ENCODE data around the gene IL5RA.

Gene IL5RA

GRCh38 chr3:3110299-3110630, at the start of gene IL5RA:
TSS of gene IL5RA (minus strand) at chr3:3110374. CDS start at chr3:3104984, 5,390 bp downstream.
- DNase-seq, result no peak

- no peak for DNase-seq
Observed at GRCh38 chr3:3157484-3157883, 47.3 kb upstream of the IL5RA start.

- no peak for DNase-seq
Observed at GRCh38 chr3:3154879-3155610, 44.9 kb upstream of the IL5RA start.

GRCh38 chr3:3151513-3151912, 41.3 kb upstream of the IL5RA start:
- DNase-seq, result no peak

GRCh38 chr3:3149560-3149959, 39.4 kb upstream of the IL5RA start:
- no peak for DNase-seq

- DNase-seq, result no peak
Observed at GRCh38 chr3:3145831-3146230, 35.7 kb upstream of the IL5RA start.

GRCh38 chr3:3141939-3142338, 31.8 kb upstream of the IL5RA start:
- DNase-seq, result no peak

GRCh38 chr3:3137526-3137925, 27.4 kb upstream of the IL5RA start:
- DNase-seq, result no peak

- DNase-seq, result no peak
Observed at GRCh38 chr3:3134750-3135448, 24.7 kb upstream of the IL5RA start.

- no peak for DNase-seq
Observed at GRCh38 chr3:3133500-3133899, 23.3 kb upstream of the IL5RA start.

- DNase-seq, result no peak
Observed at GRCh38 chr3:3129579-3129978, 19.4 kb upstream of the IL5RA start.

GRCh38 chr3:3127432-3128010, 17.3 kb upstream of the IL5RA start:
- no peak for DNase-seq

- DNase-seq, result peak; percentile 2
Observed at GRCh38 chr3:3126477-3127431, 16.6 kb upstream of the IL5RA start, which contains the start of gene TRNT1. TSS of gene TRNT1 (plus strand) at chr3:3126940. CDS start at chr3:3129041, 2,101 bp downstream.

GRCh38 chr3:3125977-3126376, 15.8 kb upstream of the IL5RA start:
- no peak for DNase-seq

- DNase-seq, result no peak
Observed at GRCh38 chr3:3119393-3119851, 9.2 kb upstream of the IL5RA start.

GRCh38 chr3:3117651-3118050, 7.5 kb upstream of the IL5RA start:
- DNase-seq, result no peak

- no peak for DNase-seq
Observed at GRCh38 chr3:3113042-3113709, 3.0 kb upstream of the IL5RA start.

- no peak for DNase-seq
Observed at GRCh38 chr3:3110749-3111361, 681 bp upstream of the IL5RA start.

GRCh38 chr3:3109407-3110298, 521 bp downstream of the IL5RA start:
- no peak for DNase-seq

- no peak for DNase-seq
Observed at GRCh38 chr3:3107858-3108257, 2.3 kb downstream of the IL5RA start.

- DNase-seq, result no peak
Observed at GRCh38 chr3:3107181-3107580, 3.0 kb downstream of the IL5RA start.
